K562 (cell line): ENCODE data around the gene TOM1L1. TPM values are rescaled to one million over a fixed set of nuclear protein-coding genes. Genes with fewer than 3 reads are reported as not detected.

Source experiments
- ESRRA ChIP-seq: fragments of 450-650 bp; IDR thresholded peaks from 2 replicates; pipeline ENCODE4 v1.6.1; 2014; ENCODE audit warnings: low read depth, mild to moderate bottlenecking, moderate library complexity, borderline replicate concordance
- HDAC1 ChIP-seq, 2 experiments: fragments of 450-650 bp; IDR thresholded peaks; 2 replicates each; pipeline ENCODE4 v1.6.1; 2016 to 2017; ENCODE audit warnings: inconsistent platforms in 1 of 2, mild to moderate bottlenecking in 1 of 2, moderate library complexity in 1 of 2
- HMGN3 ChIP-seq: IDR thresholded peaks from 2 replicates; pipeline ENCODE4 v1.6.1; 2011; ENCODE audit warnings: borderline replicate concordance, low read depth, mild to moderate bottlenecking, mixed read lengths, low read length; ENCODE audit not compliant: insufficient read length; ENCODE audit errors: extremely low read depth
- MAZ ChIP-seq, 2 experiments: fragments of 450-650 bp in 1 of 2; sonication (generic) in 1 of 2; formaldehyde crosslinking; IDR thresholded peaks in 1 of 2; conservative IDR thresholded peaks in 1 of 2; 2 replicates each; pipeline versions ENCODE4 v1.4.0 to v1.5.0; 2020; ENCODE audit warnings: mild to moderate bottlenecking in 1 of 2, missing genetic modification reagents in 1 of 2
- MCM5 ChIP-seq: fragments of 450-650 bp; IDR thresholded peaks from 2 replicates; pipeline ENCODE4 v1.6.1; 2016; ENCODE audit warnings: low read depth
- NFYB ChIP-seq: IDR thresholded peaks from 2 replicates; pipeline ENCODE4 v1.6.1; 2011; ENCODE audit warnings: mild to moderate bottlenecking, moderate library complexity; ENCODE audit not compliant: insufficient read length; ENCODE audit errors: extremely low read depth
- NR3C1 ChIP-seq: sonication (generic); formaldehyde crosslinking; IDR thresholded peaks from 2 replicates; pipeline ENCODE4 v1.8.1; 2022; ENCODE audit warnings: missing genetic modification reagents
- POLR2G ChIP-seq: fragments of 200-400 bp; formaldehyde crosslinking; IDR thresholded peaks from 2 replicates; pipeline ENCODE4 v1.6.1; 2017; ENCODE audit warnings: low read depth, mild to moderate bottlenecking, antibody characterized with exemption, low read length, moderate library complexity
- RBBP5 ChIP-seq: fragments of 200-600 bp; sonication (generic); IDR thresholded peaks from 2 replicates; pipeline ENCODE4 v1.6.1; 2012; ENCODE audit warnings: borderline replicate concordance, mild to moderate bottlenecking, low read length, control low read depth, inconsistent platforms; ENCODE audit not compliant: insufficient read depth, poor library complexity, severe bottlenecking
- SMARCE1 ChIP-seq: fragments of 450-650 bp; IDR thresholded peaks from 2 replicates; pipeline ENCODE4 v1.7.1; 2016; ENCODE audit warnings: mild to moderate bottlenecking
- SMC3 ChIP-seq: conservative IDR thresholded peaks from 2 replicates; pipeline ENCODE4 v1.6.1; 2011; ENCODE audit warnings: low read depth, low read length, improper control_type of control experiment; ENCODE audit not compliant: insufficient read depth
- TEAD1 ChIP-seq, 2 experiments: fragments of 450-650 bp in 1 of 2; sonication (generic) in 1 of 2; formaldehyde crosslinking; IDR thresholded peaks; 2 replicates each; pipeline versions ENCODE4 v1.4.0 to v1.8.0; 2020 to 2022; ENCODE audit warnings: mild to moderate bottlenecking in 2 of 2, missing genetic modification reagents in 1 of 2
- ZC3H8 ChIP-seq: fragments of 450-650 bp; IDR thresholded peaks from 2 replicates; pipeline ENCODE4 v1.6.1; 2017
- polyA plus RNA-seq, 8 experiments: library from polyadenylated mRNA; depleted of rRNA in 4 of 8; stranded (reverse) in 5 of 8; unstranded in 3 of 8; fragments of >200 nt; fragmentation: Nextera tagmentation in 2 of 8; fragmentation: Illumina TruSeq in 1 of 8; extraction: Ambion mirVana in 2 of 8; extraction: Trizol in 1 of 8; gene quantifications; 2 replicates each; pipeline versions ENCODE4 v1.2.1 to v1.2.3, GENCODE V29; 2011 to 2014; ENCODE audit warnings: inconsistent platforms in 1 of 8, missing spikeins in 1 of 8
- total RNA-seq, 7 experiments: library from RNA; depleted of rRNA in 6 of 7; stranded (reverse); fragments of >200 nt in 6 of 7; fragmentation: Illumina TruSeq in 2 of 7; extraction: Trizol in 2 of 7; gene quantifications; 2 replicates each; pipeline versions ENCODE4 v1.2.1 to v1.2.3, GENCODE V29; 2011 to 2021; ENCODE audit warnings: low replicate concordance in 1 of 7

TOM1L1 gene
- total and polyA plus RNA-seq, 9 of the 15 experiments (the other 6 are each of a cell fraction or from before 2014, with no cell fraction given) = 21.3 to 74.3 (median 31.0) TPM

DNA sequence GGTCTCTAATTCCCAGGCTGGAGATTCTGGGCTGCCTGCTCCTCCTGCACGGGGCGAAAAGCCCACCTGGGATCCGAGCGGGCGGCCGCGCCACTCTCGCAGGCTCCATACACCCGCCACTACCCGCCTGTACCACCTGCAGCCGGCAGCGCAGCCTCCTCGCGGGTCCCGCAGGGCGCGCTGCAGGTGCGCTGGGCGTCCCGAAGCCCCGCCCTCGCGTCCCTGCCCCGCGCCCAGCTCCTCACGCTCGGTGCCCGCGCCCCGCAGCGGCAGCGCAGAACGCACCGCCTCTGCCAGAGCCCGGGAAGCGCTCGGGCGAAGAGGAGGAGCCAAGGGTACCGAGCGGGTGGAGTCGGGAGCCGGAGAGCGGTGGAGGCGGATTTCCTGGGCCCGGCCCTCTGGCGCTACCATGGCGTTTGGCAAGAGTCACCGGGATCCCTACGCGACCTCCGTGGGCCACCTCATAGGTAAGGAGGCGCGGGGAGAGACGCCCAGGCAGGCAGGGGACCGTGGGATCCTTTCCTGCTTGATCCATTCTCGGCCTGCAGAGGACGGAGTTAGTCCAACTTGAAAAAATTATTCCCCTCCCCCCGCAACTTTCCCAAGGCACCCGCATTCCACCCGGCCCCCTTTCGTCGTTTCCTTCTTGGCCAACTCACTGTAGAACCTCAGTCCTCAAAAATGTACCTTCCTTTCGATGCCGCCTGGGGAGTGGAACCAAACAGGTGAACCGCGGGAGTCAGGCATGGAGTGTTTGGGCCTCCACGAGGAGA is at the start of gene TOM1L1 (continued):
- no peak for TF ChIP-seq MCM5
- peak; percentile 70 for TF ChIP-seq HMGN3
- TF ChIP-seq NFYB = no peak
- TF ChIP-seq POLR2G = peak; percentile 89
- TF ChIP-seq SMARCE1 = 0 out of 2 replicates have a peak, but pooled peaks have one; percentile 30
- peak; percentile 40 for TF ChIP-seq RBBP5
- no peak for TF ChIP-seq SMC3
- TF ChIP-seq TEAD1 (CRISPR knock-in tag; IDR thresholded peaks at IDR 0.05) = 0 out of 4 replicates have a peak, but pooled peaks of 1 of the 2 experiments have one; percentile 40
- 0 out of 2 replicates have a peak, but pooled peaks have one; percentile 17 for TF ChIP-seq ZC3H8
- no peak for TF ChIP-seq NR3C1 (CRISPR knock-in tag)
- 0 out of 2 replicates have a peak, but pooled peaks have one; percentile 16 for TF ChIP-seq ESRRA
- peak; percentile 36 to 60; a peak in 3 of 4 replicates for TF ChIP-seq MAZ (CRISPR knock-in tag; conservative IDR thresholded peaks at IDR 0.05 in 1 of 2, IDR thresholded peaks at IDR 0.05 in 1 of 2)
- 0 out of 4 replicates have a peak, but pooled peaks of 1 of the 2 experiments have one; percentile 16 for TF ChIP-seq HDAC1 (IDR thresholded peaks at IDR 0.05)
